Fibroblast of lung (primary cell): ENCODE measurements around the gene TOGARAM2. TPM values are rescaled to one million over a fixed set of nuclear protein-coding genes. Genes with fewer than 3 reads are reported as not detected.

ENCODE experiments used
- DNase-seq, 2 donors: peaks; one replicate each; pipeline versions ENCODE4 v3.0.0 to v3.0.0-alpha.2; 2010; ENCODE audit warnings: low read depth in 2 of 2
- H2AFZ ChIP-seq: 2 replicates; pipeline ENCODE4 v1.5.1; 2012; ENCODE audit warnings: low read length, control low read depth, inconsistent platforms
- H3K27ac ChIP-seq: 2 replicates; pipeline ENCODE4 v1.5.1; 2011; ENCODE audit warnings: low read length, control low read depth; ENCODE audit not compliant: insufficient read depth
- H3K27me3 ChIP-seq: 2 replicates; pipeline ENCODE4 v1.5.1; 2011; ENCODE audit warnings: mild to moderate bottlenecking, low read length; ENCODE audit not compliant: control insufficient read depth, insufficient read depth
- H3K36me3 ChIP-seq: 2 replicates; pipeline ENCODE4 v1.5.1; 2011; ENCODE audit warnings: low read length; ENCODE audit not compliant: control insufficient read depth, insufficient read depth
- H3K4me1 ChIP-seq: 2 replicates; pipeline ENCODE4 v1.5.1; 2011; ENCODE audit warnings: low read length; ENCODE audit not compliant: control insufficient read depth, insufficient read depth; ENCODE audit errors: extremely low read depth
- H3K4me2 ChIP-seq: 2 replicates; pipeline ENCODE4 v1.5.1; 2011; ENCODE audit warnings: low read length, control low read depth; ENCODE audit not compliant: insufficient read depth; ENCODE audit errors: extremely low read depth
- H3K4me3 ChIP-seq, 4 experiments: fragments of 200-600 bp in 1 of 4; sonication (generic) in 1 of 4; replicated peaks in 1 of 4; 2 replicates each; pipeline ENCODE4 v1.5.1; 2011 to 2016; ENCODE audit warnings: low read length in 4 of 4, low read depth in 3 of 4, mild to moderate bottlenecking in 3 of 4, control low read depth in 2 of 4, inconsistent platforms in 1 of 4, mixed read lengths in 1 of 4; ENCODE audit not compliant: insufficient read depth in 1 of 4; ENCODE audit errors: control extremely low read depth in 1 of 4
- H3K79me2 ChIP-seq: 2 replicates; pipeline ENCODE4 v1.5.1; 2012; ENCODE audit warnings: mild to moderate bottlenecking, low read length, inconsistent platforms; ENCODE audit not compliant: control insufficient read depth, insufficient read depth
- H3K9ac ChIP-seq: 2 replicates; pipeline ENCODE4 v1.5.1; 2011; ENCODE audit warnings: mild to moderate bottlenecking, low read length, control low read depth; ENCODE audit not compliant: insufficient read depth
- H3K9me3 ChIP-seq: 2 replicates; pipeline ENCODE4 v1.5.1; 2012; ENCODE audit warnings: low read depth, low read length; ENCODE audit not compliant: control insufficient read depth, insufficient read depth
- H4K20me1 ChIP-seq: 2 replicates; pipeline ENCODE4 v1.5.1; 2011; ENCODE audit warnings: low read length; ENCODE audit not compliant: control insufficient read depth, insufficient read depth; ENCODE audit errors: extremely low read depth
- CTCF ChIP-seq, 2 donors: IDR thresholded peaks in 1 of 2; conservative IDR thresholded peaks in 1 of 2; 1 replicate in 1 of 2; 2 replicates in 1 of 2; pipeline ENCODE4 v1.5.1; 2011 to 2012; ENCODE audit warnings: low read length in 2 of 2, control low read depth in 1 of 2, inconsistent platforms in 1 of 2, low read depth in 1 of 2, mild to moderate bottlenecking in 1 of 2
- EZH2 ChIP-seq: IDR thresholded peaks from 2 replicates; pipeline ENCODE4 v1.5.1; 2012; ENCODE audit warnings: low read length, control low read depth, mild to moderate bottlenecking; ENCODE audit errors: missing control alignments
- polyA plus RNA-seq, 2 donors: library from polyadenylated mRNA; depleted of rRNA in 1 of 2; stranded (reverse) in 1 of 2; unstranded in 1 of 2; fragments of >200 nt; gene quantifications; 2 replicates each; pipeline ENCODE4 v1.2.1, GENCODE V29; 2011 to 2012; ENCODE audit warnings: missing spikeins in 1 of 2
- total RNA-seq: library from RNA; depleted of rRNA; stranded (reverse); fragments of >200 nt; gene quantifications from 2 replicates; pipeline ENCODE4 v1.2.1, GENCODE V29; 2014

Gene TOGARAM2
- total and polyA plus RNA-seq, 2 donors (not counting 1 experiment from before 2014, with no cell fraction given): 0.15 to 0.33 TPM

DNA sequence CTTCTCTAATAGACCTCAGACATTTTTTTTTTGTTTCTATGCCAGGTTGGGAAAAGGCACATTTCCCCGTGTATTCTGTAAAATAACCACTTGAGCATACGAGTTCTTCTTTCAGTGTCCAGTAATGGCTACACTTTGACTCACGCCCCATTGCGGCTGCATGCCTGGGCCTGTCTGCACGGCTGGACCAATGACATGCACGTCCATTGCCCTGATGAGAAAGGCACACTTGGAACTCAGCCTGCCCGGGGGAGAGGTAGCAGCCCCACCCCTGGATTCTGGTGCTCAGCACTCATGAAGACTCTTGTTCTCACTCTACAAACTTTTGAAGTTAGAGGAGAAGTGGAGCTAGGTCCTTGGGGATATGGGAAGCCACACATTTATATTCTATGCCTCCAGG, 87.4 kb downstream of the TOGARAM2 start:
- Histone ChIP-seq H3K9ac (no peak overlapping the region), H3K4me1 (no peaks in the 10 kb centered on the region)

DNA sequence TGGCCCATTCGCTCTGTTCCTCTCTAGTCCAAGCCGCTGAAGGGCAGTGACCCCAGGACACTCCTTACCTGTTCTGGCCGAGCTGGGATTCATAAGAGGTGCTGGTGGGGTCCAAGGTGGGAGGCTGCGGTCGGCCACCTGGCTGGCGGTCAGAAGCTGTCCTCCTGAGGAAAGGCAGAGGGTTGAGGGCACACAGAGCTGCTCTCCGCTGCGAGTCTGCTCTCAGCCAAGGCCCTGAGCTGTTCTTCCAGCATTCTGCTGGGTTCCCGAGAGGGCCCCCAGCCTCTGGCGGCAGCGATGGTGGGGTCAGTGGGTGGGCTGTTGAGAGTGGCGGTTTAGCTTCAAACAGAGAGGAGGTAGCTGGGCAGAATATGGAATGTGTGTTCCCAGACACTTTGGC, 89.4 kb downstream of the TOGARAM2 start:
- H3K27me3 ChIP-seq: peaks cover 2% of the 10 kb centered on the region
- no peaks in the 10 kb centered on the region for H3K4me1 ChIP-seq
- H3K27ac ChIP-seq: no peak overlapping the region
- H4K20me1 ChIP-seq: no peaks in the 10 kb centered on the region
- H3K79me2 ChIP-seq: no peaks in the 10 kb centered on the region
- no peak overlapping the region for H3K4me2 ChIP-seq
- H2AFZ ChIP-seq: no peak overlapping the region
- no peak overlapping the region for H3K4me3 ChIP-seq
- H3K9ac ChIP-seq: no peak overlapping the region
- H3K36me3 ChIP-seq: no peaks in the 10 kb centered on the region
- no peaks in the 10 kb centered on the region for H3K9me3 ChIP-seq
- DNase-seq: no peak
- TF ChIP-seq EZH2: no peak
- TF ChIP-seq CTCF (conservative IDR thresholded peaks at IDR 0.05 in 1 of 2, IDR thresholded peaks at IDR 0.05 in 1 of 2; ENCODE audit: low read depth in 1 of 2, low read length in 2 of 2): no peak

More for the DNA sequence above, 87.4 kb downstream of the TOGARAM2 start:
- no peak overlapping the region for H3K4me3 ChIP-seq
- H2AFZ ChIP-seq: no peak overlapping the region
- no peaks in the 10 kb centered on the region for H4K20me1 ChIP-seq
- no peak overlapping the region for H3K4me2 ChIP-seq
- H3K79me2 ChIP-seq: no peaks in the 10 kb centered on the region
- peaks cover 2% of the 10 kb centered on the region for H3K27me3 ChIP-seq
- no peaks in the 10 kb centered on the region for H3K9me3 ChIP-seq
- H3K27ac ChIP-seq: no peak overlapping the region
- H3K36me3 ChIP-seq: no peaks in the 10 kb centered on the region
- no peak for DNase-seq
- TF ChIP-seq CTCF (conservative IDR thresholded peaks at IDR 0.05 in 1 of 2, IDR thresholded peaks at IDR 0.05 in 1 of 2; ENCODE audit: low read depth in 1 of 2, low read length in 2 of 2): no peak
- no peak for TF ChIP-seq EZH2

DNA sequence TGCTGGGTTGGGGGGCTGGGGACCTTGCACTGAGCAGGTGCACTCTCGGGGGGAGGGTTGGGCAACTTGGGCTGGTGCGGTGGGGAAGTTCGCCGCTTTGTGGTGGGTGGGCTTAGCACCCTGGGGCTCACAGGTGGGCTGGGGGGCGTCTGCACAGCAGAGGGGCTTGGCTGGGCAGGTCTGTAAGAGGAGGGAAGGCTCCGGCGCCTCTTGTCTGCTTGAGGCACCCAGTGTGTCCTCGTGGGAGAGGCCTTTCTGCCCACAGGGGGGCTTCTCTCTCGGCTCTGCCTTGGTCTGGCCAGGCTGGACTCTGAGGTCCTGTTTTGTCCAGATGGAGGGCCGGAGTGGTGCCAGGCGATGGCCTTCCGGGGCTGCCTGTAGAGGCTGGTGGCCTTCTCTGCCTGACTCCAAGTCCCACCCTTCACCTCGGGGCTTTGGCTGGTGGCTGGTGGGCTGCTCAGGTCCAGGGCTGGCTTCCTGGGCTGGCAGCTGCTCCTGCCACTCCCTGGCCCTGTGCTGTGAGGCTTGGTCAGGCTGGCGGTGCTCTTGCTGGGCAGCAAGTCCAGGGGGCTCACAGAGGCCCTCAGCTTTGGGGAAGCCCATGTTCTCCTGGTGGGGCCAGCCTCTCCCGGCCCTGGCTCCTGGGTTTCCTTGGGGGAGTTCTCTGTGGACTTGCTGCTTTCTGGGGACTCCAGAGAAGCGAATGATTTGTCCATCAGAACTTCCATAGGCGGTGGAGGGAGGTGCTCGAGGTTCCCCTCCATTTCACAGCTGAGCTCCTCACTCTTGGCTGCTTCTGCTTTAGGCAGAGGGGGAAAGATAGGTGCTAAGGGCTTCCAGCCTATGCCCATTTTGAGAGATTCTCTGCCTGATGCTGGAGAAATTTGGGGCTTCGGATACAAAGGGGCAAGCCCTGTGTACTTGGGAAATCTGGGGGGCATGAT, 90.2 kb downstream of the TOGARAM2 start:
- no peak overlapping the region for H3K4me2 ChIP-seq
- no peaks in the 10 kb centered on the region for H3K9me3 ChIP-seq
- no peak for DNase-seq
- H3K4me3 ChIP-seq: no peak overlapping the region
- no peaks in the 10 kb centered on the region for H3K36me3 ChIP-seq
- no peaks in the 10 kb centered on the region for H3K79me2 ChIP-seq
- H3K27me3 ChIP-seq: peaks cover 2% of the 10 kb centered on the region
- H3K27ac ChIP-seq: no peak overlapping the region
- H3K9ac ChIP-seq: no peak overlapping the region
- no peaks in the 10 kb centered on the region for H4K20me1 ChIP-seq
- no peak for TF ChIP-seq EZH2
- no peak for TF ChIP-seq CTCF (conservative IDR thresholded peaks at IDR 0.05 in 1 of 2, IDR thresholded peaks at IDR 0.05 in 1 of 2; ENCODE audit: low read depth in 1 of 2, low read length in 2 of 2)
- H2AFZ ChIP-seq: no peak overlapping the region
- no peaks in the 10 kb centered on the region for H3K4me1 ChIP-seq
